ENCODE data around the gene ARAP2.

ARAP2 gene

GRCh38 chr4:36164900-36165630 lies 79.2 kb downstream of the ARAP2 start:
- Histone ChIP-seq H3K9ac (ENCODE audit: low read length) (no peak overlapping the region), H3K4me2 (ENCODE audit: low read length) (no peak overlapping the region), H3K36me3 (ENCODE audit: insufficient read depth, low read length) (peaks cover 57% of the 10 kb centered on the region), H3K4me3 (ENCODE audit: low read depth, low read length, poor library complexity, severe bottlenecking) (no peak overlapping the region), H3K4me1 (ENCODE audit: insufficient read depth, low read length, severe bottlenecking) (no peaks in the 10 kb centered on the region), H3F3A (ENCODE audit: insufficient read depth, low read length) (no peaks in the 10 kb centered on the region), H3K9me2 (ENCODE audit: low read depth, low read length) (no peaks in the 10 kb centered on the region), H2AFZ (ENCODE audit: low read length) (no peak overlapping the region), H3K27ac (ENCODE audit: low read depth, low read length, poor library complexity, severe bottlenecking) (no peak overlapping the region), H3K79me2 (ENCODE audit: insufficient read depth, low read length) (no peaks in the 10 kb centered on the region), H3K27me3 (ENCODE audit: insufficient read depth, low read length) (no peaks in the 10 kb centered on the region), H4K20me1 (ENCODE audit: insufficient read depth, low read length) (no peaks in the 10 kb centered on the region), H3K9me3 (ENCODE audit: low read length) (no peaks in the 10 kb centered on the region)
- TF ChIP-seq CTCF (IDR thresholded peaks at IDR 0.05; ENCODE audit: low read length) (no peak), EZH2 (IDR thresholded peaks at IDR 0.05; ENCODE audit: borderline replicate concordance, low read length) (no peak)

- Histone ChIP-seq H3K9me2 (ENCODE audit: low read depth, low read length) (no peaks in the 10 kb centered on the region), H3K4me2 (ENCODE audit: low read length) (no peak overlapping the region), H3K27me3 (ENCODE audit: insufficient read depth, low read length) (no peaks in the 10 kb centered on the region), H3K4me3 (ENCODE audit: low read depth, low read length, poor library complexity, severe bottlenecking) (no peak overlapping the region), H3K4me1 (ENCODE audit: insufficient read depth, low read length, severe bottlenecking) (no peaks in the 10 kb centered on the region), H2AFZ (ENCODE audit: low read length) (no peak overlapping the region), H3F3A (ENCODE audit: insufficient read depth, low read length) (no peaks in the 10 kb centered on the region), H3K27ac (ENCODE audit: low read depth, low read length, poor library complexity, severe bottlenecking) (no peak overlapping the region), H3K9ac (ENCODE audit: low read length) (no peak overlapping the region), H3K79me2 (ENCODE audit: insufficient read depth, low read length) (no peaks in the 10 kb centered on the region), H4K20me1 (ENCODE audit: insufficient read depth, low read length) (no peaks in the 10 kb centered on the region), H3K9me3 (ENCODE audit: low read length) (no peaks in the 10 kb centered on the region), H3K36me3 (ENCODE audit: insufficient read depth, low read length) (peaks cover 76% of the 10 kb centered on the region)
- TF ChIP-seq EZH2 (IDR thresholded peaks at IDR 0.05; ENCODE audit: borderline replicate concordance, low read length), result no peak
Observed at GRCh38 chr4:36163198-36163597, 81.1 kb downstream of the ARAP2 start.

GRCh38 chr4:36159208-36159607 lies 85.1 kb downstream of the ARAP2 start:
- Histone ChIP-seq H3K36me3 (ENCODE audit: insufficient read depth, low read length) (peaks cover 67% of the 10 kb centered on the region), H3K79me2 (ENCODE audit: insufficient read depth, low read length) (no peaks in the 10 kb centered on the region), H3K9ac (ENCODE audit: low read length) (no peak overlapping the region), H3K27me3 (ENCODE audit: insufficient read depth, low read length) (no peaks in the 10 kb centered on the region), H3K9me3 (ENCODE audit: low read length) (no peaks in the 10 kb centered on the region), H3K4me3 (ENCODE audit: low read depth, low read length, poor library complexity, severe bottlenecking) (no peak overlapping the region), H3K4me1 (ENCODE audit: insufficient read depth, low read length, severe bottlenecking) (no peaks in the 10 kb centered on the region), H3F3A (ENCODE audit: insufficient read depth, low read length) (no peaks in the 10 kb centered on the region), H2AFZ (ENCODE audit: low read length) (no peak overlapping the region), H3K9me2 (ENCODE audit: low read depth, low read length) (no peaks in the 10 kb centered on the region), H3K27ac (ENCODE audit: low read depth, low read length, poor library complexity, severe bottlenecking) (no peak overlapping the region), H3K4me2 (ENCODE audit: low read length) (no peak overlapping the region), H4K20me1 (ENCODE audit: insufficient read depth, low read length) (no peaks in the 10 kb centered on the region)
- TF ChIP-seq EZH2 (IDR thresholded peaks at IDR 0.05; ENCODE audit: borderline replicate concordance, low read length) (no peak), CTCF (IDR thresholded peaks at IDR 0.05; ENCODE audit: low read length) (peak; percentile 40; the same call in 1 of the 2 replicates)

GRCh38 chr4:36152735-36153134 lies 91.6 kb downstream of the ARAP2 start:
- no peaks in the 10 kb centered on the region for H4K20me1 ChIP-seq (ENCODE audit: insufficient read depth, low read length)
- no peaks in the 10 kb centered on the region for H3K9me3 ChIP-seq (ENCODE audit: low read length)

More at GRCh38 chr4:36152735-36153134, 91.6 kb downstream of the ARAP2 start:
- no peaks in the 10 kb centered on the region for H3K79me2 ChIP-seq (ENCODE audit: insufficient read depth, low read length)
- no peaks in the 10 kb centered on the region for H3K4me1 ChIP-seq (ENCODE audit: insufficient read depth, low read length, severe bottlenecking)
- no peaks in the 10 kb centered on the region for H3K27me3 ChIP-seq (ENCODE audit: insufficient read depth, low read length)
- H3K4me3 ChIP-seq (ENCODE audit: low read depth, low read length, poor library complexity, severe bottlenecking), result no peak overlapping the region
- peaks cover 45% of the 10 kb centered on the region; the same call in 1 of the 2 replicates for H3K36me3 ChIP-seq (ENCODE audit: insufficient read depth, low read length)
- H3F3A ChIP-seq (ENCODE audit: insufficient read depth, low read length), result no peaks in the 10 kb centered on the region
- no peak overlapping the region for H2AFZ ChIP-seq (ENCODE audit: low read length)
- H3K4me2 ChIP-seq (ENCODE audit: low read length), result no peak overlapping the region
- H3K9me2 ChIP-seq (ENCODE audit: low read depth, low read length), result no peaks in the 10 kb centered on the region
- H3K9ac ChIP-seq (ENCODE audit: low read length), result no peak overlapping the region
- TF ChIP-seq CTCF (IDR thresholded peaks at IDR 0.05; ENCODE audit: low read length) (no peak), EZH2 (IDR thresholded peaks at IDR 0.05; ENCODE audit: borderline replicate concordance, low read length) (no peak)
- no peak overlapping the region for H3K27ac ChIP-seq (ENCODE audit: low read depth, low read length, poor library complexity, severe bottlenecking)
